H9 (cell line): Measurements from ENCODE around the gene ZNF215. TPM values are rescaled to one million over a fixed set of nuclear protein-coding genes. Genes with fewer than 3 reads are reported as not detected.

ENCODE experiments used
- DNase-seq: peaks from one replicate; pipeline ENCODE4 v3.0.0-alpha.2; 2017
- H2AFZ ChIP-seq: one replicate; pipeline ENCODE4 v1.6.1; 2013; ENCODE audit warnings: mild to moderate bottlenecking, low read length, control low read depth, moderate library complexity
- H2AK5ac ChIP-seq: 2 replicates; pipeline ENCODE4 v1.6.1; 2013; ENCODE audit warnings: low read length, control low read depth, mixed read lengths; ENCODE audit not compliant: insufficient read length
- H2BK120ac ChIP-seq: one replicate; pipeline ENCODE4 v1.6.1; 2013; ENCODE audit warnings: low read depth, mild to moderate bottlenecking, low read length, control low read depth, inconsistent platforms; ENCODE audit not compliant: poor library complexity, severe bottlenecking
- H2BK12ac ChIP-seq: 2 replicates; pipeline ENCODE4 v1.6.1; 2013; ENCODE audit warnings: low read length, control low read depth, mixed read lengths, low read depth; ENCODE audit not compliant: insufficient read length
- H2BK15ac ChIP-seq: 2 replicates; pipeline ENCODE4 v1.6.1; 2013; ENCODE audit warnings: low read depth, low read length, control low read depth
- H2BK20ac ChIP-seq: one replicate; pipeline ENCODE4 v1.6.1; 2013; ENCODE audit warnings: low read depth, mild to moderate bottlenecking, low read length, control low read depth, inconsistent platforms; ENCODE audit not compliant: poor library complexity, severe bottlenecking
- H2BK5ac ChIP-seq: 2 replicates; pipeline ENCODE4 v1.6.1; 2013; ENCODE audit warnings: low read length, control low read depth, mixed read lengths; ENCODE audit not compliant: insufficient read length
- H3K14ac ChIP-seq: 2 replicates; pipeline ENCODE4 v1.6.1; 2013; ENCODE audit warnings: low read length, control low read depth; ENCODE audit not compliant: insufficient read depth
- H3K18ac ChIP-seq: 2 replicates; pipeline ENCODE4 v1.6.1; 2013; ENCODE audit warnings: low read depth, mild to moderate bottlenecking, mixed read lengths, low read length, control low read depth; ENCODE audit not compliant: insufficient read length
- H3K23ac ChIP-seq: 2 replicates; pipeline ENCODE4 v1.6.1; 2013; ENCODE audit warnings: low read length, control low read depth, mixed read lengths, low read depth; ENCODE audit not compliant: insufficient read length
- H3K23me2 ChIP-seq: 2 replicates; pipeline ENCODE4 v1.6.1; 2013; ENCODE audit warnings: low read depth, mild to moderate bottlenecking, mixed read lengths, low read length, control low read depth; ENCODE audit not compliant: insufficient read length, poor library complexity, severe bottlenecking
- H3K27ac ChIP-seq: 2 replicates; pipeline ENCODE4 v1.5.1; 2013; ENCODE audit warnings: low read length, control low read depth, mixed read lengths, low read depth; ENCODE audit not compliant: insufficient read length
- H3K27me3 ChIP-seq: 2 replicates; pipeline ENCODE4 v1.6.1; 2013; ENCODE audit warnings: low read length, control low read depth, inconsistent platforms; ENCODE audit not compliant: insufficient read depth
- H3K4ac ChIP-seq: 2 replicates; pipeline ENCODE4 v1.6.1; 2013; ENCODE audit warnings: low read depth, mild to moderate bottlenecking, control low read depth, inconsistent platforms, low read length, moderate library complexity
- H3K4me1 ChIP-seq: 2 replicates; pipeline ENCODE4 v1.6.1; 2013; ENCODE audit warnings: low read length, control low read depth, inconsistent platforms; ENCODE audit not compliant: insufficient read depth
- H3K4me2 ChIP-seq: 2 replicates; pipeline ENCODE4 v1.6.1; 2013; ENCODE audit warnings: low read length, control low read depth, mixed read lengths; ENCODE audit not compliant: insufficient read length, insufficient read depth
- H3K56ac ChIP-seq: 2 replicates; pipeline ENCODE4 v1.6.1; 2013; ENCODE audit warnings: low read depth, mild to moderate bottlenecking, mixed read lengths, low read length, control low read depth; ENCODE audit not compliant: insufficient read length
- H3K79me1 ChIP-seq: 2 replicates; pipeline ENCODE4 v1.6.1; 2013; ENCODE audit warnings: low read depth, mild to moderate bottlenecking, moderate library complexity, low read length, control low read depth, inconsistent platforms; ENCODE audit not compliant: insufficient read depth, poor library complexity, severe bottlenecking
- H3K79me2 ChIP-seq: 2 replicates; pipeline ENCODE4 v1.6.1; 2013; ENCODE audit warnings: low read length, control low read depth, inconsistent platforms; ENCODE audit not compliant: insufficient read depth
- H3K9ac ChIP-seq: 2 replicates; pipeline ENCODE4 v1.6.1; 2013; ENCODE audit warnings: low read length, control low read depth, mixed read lengths; ENCODE audit not compliant: insufficient read length; ENCODE audit errors: extremely low read depth
- H3K9me3 ChIP-seq: one replicate; pipeline ENCODE4 v1.6.1; 2013; ENCODE audit warnings: low read depth, low read length, inconsistent platforms; ENCODE audit not compliant: control insufficient read depth
- H3T11ph ChIP-seq: one replicate; pipeline ENCODE4 v1.6.1; 2013; ENCODE audit warnings: mild to moderate bottlenecking, low read length, control low read depth, inconsistent platforms
- H4K20me1 ChIP-seq: one replicate; pipeline ENCODE4 v1.6.1; 2013; ENCODE audit not compliant: control insufficient read depth, insufficient read length, insufficient read depth
- H4K5ac ChIP-seq: 2 replicates; pipeline ENCODE4 v1.6.1; 2013; ENCODE audit warnings: low read depth, mild to moderate bottlenecking, mixed read lengths, low read length, control low read depth; ENCODE audit not compliant: insufficient read length
- H4K8ac ChIP-seq: replicated peaks from 2 replicates; pipeline ENCODE4 v1.6.1; 2013; ENCODE audit warnings: low read length, control low read depth, mixed read lengths, low read depth; ENCODE audit not compliant: insufficient read length
- H4K91ac ChIP-seq: 2 replicates; pipeline ENCODE4 v1.6.1; 2013; ENCODE audit warnings: low read depth, mild to moderate bottlenecking, moderate library complexity, mixed read lengths, low read length, control low read depth; ENCODE audit not compliant: insufficient read length
- H3K27ac Mint-ChIP-seq, 3 experiments: 2 replicates in 2 of 3; 3 replicates in 1 of 3; pipeline ENCODE4 v1.8.0; 2020 to 2021; ENCODE audit warnings: mixed read lengths in 3 of 3, mild to moderate bottlenecking in 1 of 3, moderate library complexity in 1 of 3
- H3K27me3 Mint-ChIP-seq: 2 replicates; pipeline ENCODE4 v1.8.0; 2021; ENCODE audit warnings: low read depth, mild to moderate bottlenecking, moderate library complexity, mixed read lengths
- H3K36me3 Mint-ChIP-seq, 3 experiments: 2 replicates in 2 of 3; 3 replicates in 1 of 3; pipeline ENCODE4 v1.8.0; 2020 to 2021; ENCODE audit warnings: low read depth in 3 of 3, mixed read lengths in 3 of 3; ENCODE audit not compliant: insufficient read depth in 1 of 3
- H3K4me1 Mint-ChIP-seq, 2 experiments: 2 replicates each; pipeline ENCODE4 v1.8.0; 2020; ENCODE audit warnings: mixed read lengths in 2 of 2
- H3K4me3 Mint-ChIP-seq, 2 experiments: 2 replicates in 1 of 2; 3 replicates in 1 of 2; pipeline ENCODE4 v1.8.0; 2020 to 2021; ENCODE audit warnings: mild to moderate bottlenecking in 2 of 2, mixed read lengths in 2 of 2, moderate library complexity in 1 of 2
- H3K9me3 Mint-ChIP-seq, 2 experiments: 2 replicates in 1 of 2; 3 replicates in 1 of 2; pipeline ENCODE4 v1.8.0; 2020; ENCODE audit warnings: mild to moderate bottlenecking in 2 of 2, mixed read lengths in 2 of 2, moderate library complexity in 1 of 2
- CTCF ChIP-seq: fragments of 200-600 bp; sonication (generic); conservative IDR thresholded peaks from 3 replicates; pipeline ENCODE4 v1.8.0; 2021; ENCODE audit warnings: antibody characterized with exemption, mild to moderate bottlenecking
- total RNA-seq: library from RNA; stranded (reverse); gene quantifications from 2 replicates; pipeline ENCODE4 v1.2.1, GENCODE V29; 2021

ZNF215 gene
- total RNA-seq, 1 experiment from 2014 or later = 18.0 TPM

- Mint-ChIP-seq H3K9me3 (no peaks in the 10 kb centered on the region), H3K4me3 (no peak overlapping the region), H3K4me1 (no peaks in the 10 kb centered on the region), H3K27ac (peak overlapping the region in 1 of 3 experiments; percentile 40; a peak in 1 of 7 replicates), H3K27me3 (no peaks in the 10 kb centered on the region; the same call in 1 of the 2 replicates), H3K36me3 (no peaks in the 10 kb centered on the region)
- no peaks in the 10 kb centered on the region; the same call in 1 of the 2 replicates for H3K4me1 ChIP-seq
- no peak overlapping the region for H2AFZ ChIP-seq
- no peak overlapping the region for H2BK5ac ChIP-seq
- TF ChIP-seq CTCF = peak; percentile 39; the same call in 2 of the 3 replicates
- no peak overlapping the region for H4K8ac ChIP-seq
- no peak overlapping the region for H3K4ac ChIP-seq
- H2BK12ac ChIP-seq = no peak overlapping the region
- no peak overlapping the region for H3K27ac ChIP-seq
- H3K79me1 ChIP-seq = no peaks in the 10 kb centered on the region
- H3K14ac ChIP-seq = no peak overlapping the region
- H3K27me3 ChIP-seq = no peaks in the 10 kb centered on the region
- no peaks in the 10 kb centered on the region for H3K23me2 ChIP-seq
- no peak overlapping the region for H2AK5ac ChIP-seq
- no peak overlapping the region for H4K5ac ChIP-seq
- no peak overlapping the region for H4K91ac ChIP-seq
- no peak overlapping the region for H3K4me2 ChIP-seq
- no peak overlapping the region for H2BK120ac ChIP-seq
- H3K9ac ChIP-seq = no peak overlapping the region
- no peak overlapping the region for H2BK20ac ChIP-seq
- H3T11ph ChIP-seq = no peak overlapping the region
- H3K18ac ChIP-seq = no peak overlapping the region
- no peak for DNase-seq
- no peaks in the 10 kb centered on the region for H3K79me2 ChIP-seq
- H3K56ac ChIP-seq = no peak overlapping the region
- no peak overlapping the region for H3K23ac ChIP-seq
- H2BK15ac ChIP-seq = no peak overlapping the region
- H3K9me3 ChIP-seq = no peaks in the 10 kb centered on the region
- no peaks in the 10 kb centered on the region for H4K20me1 ChIP-seq
Measured at GRCh38 chr11:6894097-6894496, 32.1 kb upstream of the ZNF215 start.
